Activated B cell treated with CpG ODN at 0.5 μM for 24 hours (primary cell): ENCODE data around the gene SLC10A7. TPM values are rescaled to one million over a fixed set of nuclear protein-coding genes. Genes with fewer than 3 reads are reported as not detected.

Source experiments
- ATAC-seq: fragments of 200-7000 bp; cut with Tn5 transposase; one replicate; pipeline ENCODE4 v1.10.0; 2021; ENCODE audit warnings: low read depth, mild to moderate bottlenecking, moderate library complexity
- CTCF ChIA-PET: fragments of 350-600 bp; sonication (Branson Sonifier 250); formaldehyde crosslinking; loops from one replicate; lab custom pipeline; 2021; ENCODE audit warnings: antibody characterized with exemption; lab: Charles Lee
- POLR2A ChIA-PET: fragments of 350-600 bp; sonication (Branson Sonifier 250); formaldehyde crosslinking; loops from one replicate; lab custom pipeline; 2021; ENCODE audit warnings: antibody characterized with exemption; lab: Charles Lee
- DNase-seq: peaks from one replicate; pipeline ENCODE4 v3.0.0; 2022
- H3K27ac Mint-ChIP-seq: one replicate; pipeline ENCODE4 v1.8.0; 2020; ENCODE audit warnings: mixed read lengths
- H3K27me3 Mint-ChIP-seq: one replicate; pipeline ENCODE4 v1.8.0; 2021; ENCODE audit warnings: mixed read lengths
- H3K36me3 Mint-ChIP-seq: one replicate; pipeline ENCODE4 v1.8.0; 2021; ENCODE audit warnings: low read depth, mixed read lengths
- H3K4me1 Mint-ChIP-seq: one replicate; pipeline ENCODE4 v1.8.0; 2021; ENCODE audit warnings: mixed read lengths
- H3K4me3 Mint-ChIP-seq: one replicate; pipeline ENCODE4 v1.8.0; 2020; ENCODE audit warnings: mild to moderate bottlenecking, mixed read lengths
- H3K9me3 Mint-ChIP-seq: one replicate; pipeline ENCODE4 v1.8.0; 2020; ENCODE audit warnings: mixed read lengths
- CTCF ChIP-seq: fragments of 200-600 bp; IDR thresholded peaks from one replicate; pipeline ENCODE4 v1.8.0; 2022; ENCODE audit warnings: antibody characterized with exemption, mild to moderate bottlenecking
- intact Hi-C: fragments of 100-400 bp; cut with micrococcal nuclease; formaldehyde crosslinking; loops from one replicate; pipeline ENCODE4 v1.15.1; 2024
- total RNA-seq: library from RNA; stranded (reverse); gene quantifications from 2 replicates; pipeline ENCODE4 v1.2.3, GENCODE V29; 2022

The SLC10A7 gene
- total RNA-seq, 1 donor from 2014 or later: 16.3 TPM

- no peak for ATAC-seq
- POLR2A ChIA-PET: no interaction called here
- no peaks in the 10 kb centered on the region for H3K4me1 Mint-ChIP-seq
- peaks cover 2% of the 10 kb centered on the region for H3K36me3 Mint-ChIP-seq
- no peaks in the 10 kb centered on the region for H3K27me3 Mint-ChIP-seq
- intact Hi-C loops: no loop called here
- no peak overlapping the region for H3K4me3 Mint-ChIP-seq
- TF ChIP-seq CTCF: no peak
- no peaks in the 10 kb centered on the region for H3K9me3 Mint-ChIP-seq
- H3K27ac Mint-ChIP-seq: no peak overlapping the region
- CTCF ChIA-PET: no interaction called here
- DNase-seq: no peak
Measured at GRCh38 chr4:146222313-146222712, 299.4 kb downstream of the SLC10A7 start.

GRCh38 chr4:146214238-146214637 lies 307.5 kb downstream of the SLC10A7 start, which contains the start of gene REELD1:
TSS of gene REELD1 (plus strand) at chr4:146214538. CDS start at chr4:146216953, 2,415 bp downstream.
- H3K9me3 Mint-ChIP-seq: no peaks in the 10 kb centered on the region

GRCh38 chr4:146212781-146213180 lies 309.0 kb downstream of the SLC10A7 start:
- Mint-ChIP-seq H3K4me3 (no peak overlapping the region), H3K9me3 (no peaks in the 10 kb centered on the region), H3K36me3 (no peaks in the 10 kb centered on the region), H3K4me1 (no peaks in the 10 kb centered on the region), H3K27ac (no peak overlapping the region), H3K27me3 (no peaks in the 10 kb centered on the region)
- ATAC-seq (no peak), DNase-seq (no peak)
- intact Hi-C loops: no loop called here
- ChIA-PET POLR2A (no interaction called here), CTCF (no interaction called here)
- no peak for TF ChIP-seq CTCF

More at GRCh38 chr4:146214238-146214637, 307.5 kb downstream of the SLC10A7 start, which contains the start of gene REELD1:
- intact Hi-C loops: no loop called here
- no peak for TF ChIP-seq CTCF
- no peak for DNase-seq
- H3K4me3 Mint-ChIP-seq: no peak within 1 kb of the TSS
- no peaks in the 10 kb centered on the region for H3K4me1 Mint-ChIP-seq
- ATAC-seq: no peak
- no peaks in the 10 kb centered on the region for H3K36me3 Mint-ChIP-seq
- ChIA-PET CTCF (no interaction called here), POLR2A (no interaction called here)
- H3K27me3 Mint-ChIP-seq: no peaks in the 10 kb centered on the region
- no peak within 1 kb of the TSS for H3K27ac Mint-ChIP-seq

- intact Hi-C loops: no loop called here
- Mint-ChIP-seq H3K9me3 (no peaks in the 10 kb centered on the region), H3K27me3 (no peaks in the 10 kb centered on the region), H3K4me1 (no peaks in the 10 kb centered on the region), H3K36me3 (no peaks in the 10 kb centered on the region), H3K4me3 (no peak overlapping the region), H3K27ac (no peak overlapping the region)
- DNase-seq: no peak
- CTCF ChIA-PET: no interaction called here
- no peak for TF ChIP-seq CTCF
- POLR2A ChIA-PET: no interaction called here
- ATAC-seq: no peak
Measured at GRCh38 chr4:146211440-146211839, 310.3 kb downstream of the SLC10A7 start.

- Mint-ChIP-seq H3K4me1 (no peaks in the 10 kb centered on the region), H3K27me3 (no peaks in the 10 kb centered on the region), H3K27ac (no peak overlapping the region), H3K4me3 (no peak overlapping the region), H3K9me3 (no peaks in the 10 kb centered on the region), H3K36me3 (no peaks in the 10 kb centered on the region)
- no peak for DNase-seq
- intact Hi-C loops: no loop called here
- no peak for ATAC-seq
- no peak for TF ChIP-seq CTCF
- POLR2A ChIA-PET: no interaction called here
- CTCF ChIA-PET: no interaction called here
Measured at GRCh38 chr4:146210890-146211289, 310.9 kb downstream of the SLC10A7 start.
